Nephron (organoid): Measurements from ENCODE around the gene BID.

Source experiments
- H3K27ac Mint-ChIP-seq, 3 experiments: 2 replicates each; pipeline ENCODE4 v1.8.0; 2020; ENCODE audit warnings: mixed read lengths in 3 of 3, mild to moderate bottlenecking in 2 of 3, moderate library complexity in 1 of 3
- H3K27me3 Mint-ChIP-seq: 2 replicates; pipeline ENCODE4 v1.8.0; 2021; ENCODE audit warnings: low read depth, mild to moderate bottlenecking, moderate library complexity, mixed read lengths
- H3K36me3 Mint-ChIP-seq: 2 replicates; pipeline ENCODE4 v1.8.0; 2020; ENCODE audit warnings: low read depth, mixed read lengths
- H3K4me1 Mint-ChIP-seq: 2 replicates; pipeline ENCODE4 v1.8.0; 2020; ENCODE audit warnings: mixed read lengths
- H3K4me3 Mint-ChIP-seq, 3 experiments: 2 replicates each; pipeline ENCODE4 v1.8.0; 2020; ENCODE audit warnings: mild to moderate bottlenecking in 3 of 3, mixed read lengths in 3 of 3, moderate library complexity in 2 of 3
- H3K9me3 Mint-ChIP-seq: 2 replicates; pipeline ENCODE4 v1.8.0; 2020; ENCODE audit warnings: mixed read lengths
- CTCF ChIP-seq, 3 experiments: fragments of 200-600 bp; sonication (generic); IDR thresholded peaks; one replicate each; pipeline ENCODE4 v1.5.0; 2021; ENCODE audit warnings: antibody characterized with exemption in 3 of 3; ENCODE audit not compliant: unreplicated experiment in 3 of 3

BID gene

GRCh38 chr22:17684245-17684644, 90.0 kb downstream of the BID start:
- no peak overlapping the region for H3K4me3 Mint-ChIP-seq
- H3K27me3 Mint-ChIP-seq: no peaks in the 10 kb centered on the region
- no peak overlapping the region for H3K27ac Mint-ChIP-seq
- no peaks in the 10 kb centered on the region for H3K9me3 Mint-ChIP-seq
- TF ChIP-seq CTCF (IDR thresholded peaks at IDR 0.05; ENCODE audit: unreplicated experiment in 3 of 3): no peak
- no peaks in the 10 kb centered on the region for H3K4me1 Mint-ChIP-seq
- H3K36me3 Mint-ChIP-seq: peaks cover 12% of the 10 kb centered on the region
